HTR-8/SVneo (cell line): ENCODE measurements around the gene DEF6.

Source experiments
- DNase-seq: peaks from one replicate; pipeline ENCODE4 v3.0.0; 2011; ENCODE audit warnings: low spot score, mixed read lengths; ENCODE audit not compliant: insufficient read length
- FAIRE-seq: peaks from 2 replicates; lab custom pipeline; 2011; peaks lifted over from hg19 to GRCh38; lab: Jason Lieb, UNC

DEF6 gene

DNA sequence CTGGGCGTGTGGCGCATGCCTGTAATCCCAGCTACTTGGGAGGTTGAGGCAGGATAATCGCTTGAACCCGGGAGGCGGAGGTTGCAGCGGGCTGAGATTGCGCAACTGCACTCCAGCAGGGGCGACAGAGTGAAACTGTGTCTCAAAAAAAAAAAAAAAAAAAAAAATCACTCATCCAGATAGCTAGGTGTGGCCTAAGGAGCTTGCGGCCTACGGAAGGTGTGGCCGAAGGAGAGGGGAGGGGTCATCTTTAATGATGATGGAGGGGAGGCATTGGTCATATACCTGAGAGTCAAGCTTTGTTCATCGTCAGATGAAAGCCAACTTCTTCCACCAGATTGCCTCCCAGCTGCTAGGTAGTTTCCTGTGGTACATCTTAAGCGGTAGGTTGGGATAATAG is 43.9 kb downstream of the DEF6 start:
- DNase-seq: no peak
- FAIRE-seq: no peak

DNA sequence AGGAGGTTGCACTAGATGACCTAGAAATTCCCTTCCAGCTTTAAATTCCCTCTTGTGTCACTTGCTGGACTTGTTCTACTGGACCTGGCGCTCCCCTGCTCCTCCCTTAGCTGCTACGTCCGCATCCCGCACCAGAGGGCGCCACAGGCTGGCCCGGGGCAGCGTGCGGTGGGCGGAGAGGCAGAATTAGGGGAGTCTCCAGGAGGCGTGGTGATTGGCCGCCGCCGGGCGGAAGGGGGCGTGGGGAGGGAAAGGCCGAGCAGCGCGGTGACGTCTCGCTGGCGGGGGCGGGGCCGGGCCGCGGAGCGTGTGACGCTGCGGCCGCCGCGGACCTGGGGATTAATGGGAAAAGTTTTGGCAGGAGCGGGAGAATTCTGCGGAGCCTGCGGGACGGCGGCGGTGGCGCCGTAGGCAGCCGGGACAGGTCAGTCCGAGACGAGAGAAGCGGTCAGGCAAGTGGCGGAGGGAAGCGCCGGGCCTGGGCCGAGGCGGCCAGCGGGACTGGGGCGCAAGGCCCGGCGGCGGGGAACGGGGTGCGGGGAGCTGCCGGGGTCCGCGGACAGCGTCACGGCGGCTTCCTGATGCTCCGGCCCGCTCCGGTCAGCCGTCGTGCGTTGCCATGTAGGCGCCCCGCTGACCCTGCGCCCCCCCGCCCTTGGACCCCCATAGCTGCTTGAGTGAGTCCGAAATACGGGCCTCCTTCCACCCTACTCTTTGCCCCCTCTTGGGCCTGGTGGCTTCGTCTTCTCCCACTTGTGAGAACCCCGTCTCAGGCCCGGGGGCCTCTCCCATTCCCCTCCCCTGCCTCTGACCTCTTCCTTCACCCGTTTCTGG is 44.9 kb downstream of the DEF6 start, which contains the start of gene PPARD:
TSS of gene PPARD (plus strand) at position 301 of the 834 bp plus-strand sequence. CDS start 68,530 bp downstream, outside the sequence.
- peak; percentile 89 for FAIRE-seq

DNA sequence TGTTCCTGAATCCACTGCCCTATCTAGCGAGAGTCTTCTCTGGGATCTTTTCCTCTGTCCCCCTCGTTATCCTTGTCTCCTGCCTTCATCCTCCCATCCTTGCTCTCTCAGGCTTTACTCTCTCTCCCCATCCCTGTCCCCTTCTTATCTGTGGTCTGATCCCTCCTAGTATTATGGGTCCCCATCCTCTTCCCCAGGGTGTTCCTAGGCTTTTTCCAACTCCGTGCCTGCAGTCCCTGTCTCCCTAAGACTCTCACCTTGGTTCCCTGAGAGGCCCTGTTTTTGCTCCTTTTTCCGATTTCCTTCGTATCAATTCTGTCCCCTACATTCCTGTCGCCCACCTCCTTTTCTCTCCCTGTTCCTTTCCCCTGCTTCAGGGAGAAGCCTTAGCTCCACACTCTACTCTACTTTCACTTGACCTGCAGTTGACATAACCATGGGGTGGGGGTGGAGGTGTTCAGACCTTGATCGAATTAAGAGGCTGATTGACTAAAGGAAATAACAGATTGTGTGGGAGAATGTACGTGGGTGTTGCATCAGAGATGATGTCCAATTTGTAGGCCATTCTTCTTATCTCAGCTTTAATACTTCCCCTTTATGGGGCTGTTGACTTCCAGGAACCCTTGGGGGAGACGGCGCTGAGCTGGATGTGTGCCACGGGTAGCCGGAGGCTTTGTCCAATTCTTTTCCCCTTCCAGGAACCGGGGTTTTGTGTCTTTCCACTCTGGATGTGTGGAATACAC is 45.6 kb downstream of the DEF6 start:
- FAIRE-seq: no peak
- no peak for DNase-seq

More for the DNA sequence above, 44.9 kb downstream of the DEF6 start, which contains the start of gene PPARD:
- DNase-seq: peak; percentile 98

DNA sequence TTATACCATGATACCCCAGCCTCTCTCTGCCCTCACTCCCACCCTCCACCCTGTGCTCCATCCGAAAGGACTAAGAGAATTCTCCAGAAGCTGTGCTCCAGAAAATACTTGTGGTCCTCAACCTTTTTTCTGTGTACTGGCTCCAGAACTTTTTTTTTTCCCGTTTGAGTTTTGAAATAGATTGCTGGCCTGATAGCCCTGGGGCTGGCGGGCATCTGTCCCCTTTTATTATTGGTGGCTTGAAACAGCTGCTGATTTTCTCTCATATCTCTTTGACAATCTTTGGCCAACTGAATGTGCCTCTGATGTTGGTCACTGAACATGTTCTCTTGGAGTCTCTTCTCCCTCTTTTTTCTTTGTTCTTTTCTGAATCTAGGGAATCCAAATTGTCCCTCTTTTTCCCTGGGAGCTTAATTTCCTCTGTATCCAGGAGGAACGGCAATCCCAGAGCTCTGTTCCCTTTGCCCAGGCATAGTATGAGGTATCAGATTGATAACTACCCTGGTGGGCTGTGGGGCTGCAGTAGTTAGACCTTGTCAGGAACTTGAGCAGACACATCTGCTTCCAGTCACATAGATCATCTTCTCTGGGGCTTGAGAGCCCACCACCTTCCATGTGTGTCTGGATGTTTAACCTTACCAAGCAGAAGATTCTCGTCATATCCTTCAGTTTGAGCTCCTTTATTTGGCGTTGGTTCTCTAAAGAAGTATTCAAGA is 46.4 kb downstream of the DEF6 start:
- FAIRE-seq (no peak), DNase-seq (no peak)

GRCh38 chr6:35351422-35351821 is 53.8 kb downstream of the DEF6 start:
- no peak for FAIRE-seq
- no peak for DNase-seq

DNA sequence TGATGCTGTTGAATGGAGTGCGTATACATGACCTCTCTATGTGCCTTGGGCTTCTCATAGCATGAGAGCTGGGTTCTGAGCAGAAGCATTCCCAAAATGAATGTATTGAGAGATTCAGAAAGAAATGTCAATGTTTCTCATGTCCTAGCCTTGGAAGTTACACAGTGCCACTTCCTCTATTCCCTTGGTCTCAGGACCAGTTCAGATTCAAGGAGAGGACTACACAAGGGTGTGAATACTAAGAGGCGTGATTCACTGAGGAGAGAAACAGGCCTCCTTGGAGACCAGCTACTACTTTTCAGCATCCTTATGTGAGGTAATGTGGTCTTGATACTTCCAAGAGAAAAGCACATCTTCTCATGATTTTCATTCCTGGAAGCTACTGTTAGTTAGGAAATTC is 55.1 kb downstream of the DEF6 start:
- FAIRE-seq (no peak), DNase-seq (no peak)

- FAIRE-seq (no peak), DNase-seq (no peak)
Measured at GRCh38 chr6:35354361-35355135, 56.9 kb downstream of the DEF6 start.

GRCh38 chr6:35356391-35356790 is 58.8 kb downstream of the DEF6 start:
- FAIRE-seq (no peak), DNase-seq (no peak)

GRCh38 chr6:35357677-35358076 is 60.1 kb downstream of the DEF6 start:
- FAIRE-seq: no peak

DNA sequence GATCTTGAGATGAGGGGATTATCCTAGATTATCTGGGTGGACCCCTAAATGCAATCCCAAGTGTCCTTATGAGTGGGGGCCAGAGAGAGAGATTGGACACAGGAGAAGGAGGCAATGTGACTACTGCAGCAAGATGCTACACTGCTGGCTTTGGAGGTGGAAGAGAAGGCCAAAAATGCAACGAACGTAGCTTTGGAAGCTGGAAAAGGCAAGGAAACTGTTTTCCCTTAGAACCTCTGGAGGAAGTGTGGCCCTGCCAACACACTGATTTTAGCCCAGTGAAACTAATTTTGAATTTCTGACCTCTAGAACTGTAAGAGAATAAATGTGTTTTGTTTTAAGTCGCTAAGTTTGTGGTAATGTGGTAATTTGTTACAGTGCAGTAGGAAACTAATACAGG is 60.5 kb downstream of the DEF6 start:
- FAIRE-seq (no peak), DNase-seq (no peak)

More at GRCh38 chr6:35357677-35358076, 60.1 kb downstream of the DEF6 start:
- DNase-seq: no peak

- DNase-seq (no peak), FAIRE-seq (no peak)
Measured at GRCh38 chr6:35359346-35359743, 61.7 kb downstream of the DEF6 start.

DNA sequence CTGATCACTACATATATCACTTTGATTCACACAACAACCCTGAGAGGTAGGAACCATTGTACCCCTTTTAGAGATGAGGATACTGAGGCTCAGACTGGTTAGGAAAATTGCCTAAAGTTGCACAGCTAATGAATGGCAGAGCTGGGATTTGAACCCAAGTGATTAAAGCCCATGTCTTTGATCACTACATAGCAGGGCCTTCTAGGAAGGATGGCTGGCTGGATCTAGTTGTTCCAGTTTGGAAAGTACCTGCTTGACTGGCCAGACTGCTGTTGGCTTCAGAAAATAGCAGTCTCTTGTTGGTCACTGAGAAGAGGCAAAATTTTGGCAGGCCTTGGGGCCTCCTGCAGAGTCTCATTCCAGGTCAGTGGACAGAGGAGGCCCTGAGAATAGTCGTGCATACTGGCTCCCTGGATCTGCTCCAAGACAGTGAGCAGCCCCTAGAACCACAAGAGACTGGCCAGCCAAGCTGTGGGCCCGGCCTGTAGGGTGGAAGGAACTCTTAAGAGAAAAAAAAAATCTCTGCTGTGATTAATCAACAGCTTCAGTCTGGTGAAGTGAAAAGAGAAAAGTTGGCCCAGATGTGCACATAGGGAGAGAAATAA is 62.2 kb downstream of the DEF6 start:
- peak; percentile 9 for FAIRE-seq
- no peak for DNase-seq

DNA sequence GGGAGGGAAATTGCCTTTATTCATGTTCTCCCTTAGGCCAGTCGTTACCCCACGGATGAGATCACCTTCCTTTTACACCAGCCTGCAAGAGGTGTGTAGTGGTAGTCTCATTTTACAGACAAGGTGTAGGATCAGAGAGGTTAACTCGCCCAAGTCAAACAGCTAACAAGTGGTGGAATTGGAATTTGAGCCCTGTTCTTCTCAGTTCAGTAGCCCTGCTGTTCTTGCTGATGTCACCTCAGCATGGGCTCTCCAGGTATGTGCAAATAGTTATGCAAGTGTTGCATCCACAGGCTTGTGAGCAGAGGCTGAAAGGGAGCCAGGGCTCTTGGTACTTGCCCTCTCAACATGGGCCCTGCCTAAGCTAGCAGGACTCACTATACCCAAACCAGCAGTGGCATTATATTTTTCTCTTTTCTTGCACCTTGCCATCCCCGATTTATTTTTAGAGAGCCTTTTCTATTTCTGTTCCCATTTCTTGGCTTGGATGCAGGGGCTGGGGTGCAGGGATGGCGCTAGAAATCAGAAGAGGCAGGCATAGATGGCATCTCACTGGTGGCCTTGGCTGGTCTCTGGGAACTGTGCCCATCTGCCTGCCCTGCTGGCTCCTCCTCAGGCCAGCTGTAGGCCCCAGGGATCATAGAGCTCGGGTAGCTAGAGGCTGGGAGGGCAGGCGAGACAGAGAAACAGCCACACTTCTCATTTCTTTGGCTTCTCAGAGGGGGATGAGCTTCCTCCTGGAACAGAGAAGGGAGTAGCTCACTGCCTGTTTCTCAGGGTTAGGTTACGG is 62.9 kb downstream of the DEF6 start:
- FAIRE-seq: peak; percentile 16
- DNase-seq: no peak

GRCh38 chr6:35362200-35362599 is 64.6 kb downstream of the DEF6 start:
- DNase-seq (no peak), FAIRE-seq (no peak)

DNA sequence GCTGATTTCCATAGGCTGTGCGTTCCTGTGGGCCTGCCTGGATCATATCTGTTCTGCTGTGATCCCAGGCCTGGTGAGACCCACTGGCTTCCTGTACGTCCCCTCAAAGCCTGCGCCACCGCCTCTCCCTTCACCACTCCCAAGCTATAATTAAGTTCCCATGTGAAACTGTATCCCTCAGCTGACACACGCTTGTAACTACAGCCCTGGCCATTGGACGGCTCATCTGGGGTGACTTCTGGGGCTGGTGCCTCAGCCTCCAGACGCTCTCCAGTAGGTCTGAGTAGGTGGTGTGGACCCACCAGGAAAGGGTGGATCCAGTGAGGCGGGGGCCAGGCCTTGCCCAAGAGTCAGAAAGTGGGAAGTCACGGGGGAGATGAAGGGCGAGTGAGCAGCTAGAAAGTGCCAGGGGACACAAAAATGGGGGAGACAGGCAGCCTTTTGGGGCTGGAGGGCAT is 65.7 kb downstream of the DEF6 start:
- DNase-seq: no peak

GRCh38 chr6:35365594-35366203 is 68.1 kb downstream of the DEF6 start:
- FAIRE-seq (no peak), DNase-seq (no peak)

More for the DNA sequence above, 65.7 kb downstream of the DEF6 start:
- FAIRE-seq: peak; percentile 69

DNA sequence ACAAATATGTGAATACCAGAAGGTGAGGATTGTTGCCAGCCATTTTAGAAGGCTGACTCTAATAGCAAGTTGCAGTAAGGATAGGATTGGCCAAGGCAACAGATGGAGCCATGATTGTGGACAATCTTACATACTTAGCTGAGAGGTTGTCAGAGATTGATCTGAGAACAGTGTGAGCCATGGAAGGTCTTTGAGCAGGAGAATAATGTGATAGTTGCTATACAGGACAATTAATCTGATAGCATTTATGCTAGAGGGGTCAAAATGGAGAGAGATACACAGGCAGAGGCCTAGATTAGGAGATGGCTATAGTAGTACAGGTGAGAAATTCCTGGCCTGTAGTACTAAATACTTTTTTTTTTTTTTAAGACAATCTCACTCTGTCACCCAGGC is 68.6 kb downstream of the DEF6 start:
- no peak for DNase-seq
- no peak for FAIRE-seq

DNA sequence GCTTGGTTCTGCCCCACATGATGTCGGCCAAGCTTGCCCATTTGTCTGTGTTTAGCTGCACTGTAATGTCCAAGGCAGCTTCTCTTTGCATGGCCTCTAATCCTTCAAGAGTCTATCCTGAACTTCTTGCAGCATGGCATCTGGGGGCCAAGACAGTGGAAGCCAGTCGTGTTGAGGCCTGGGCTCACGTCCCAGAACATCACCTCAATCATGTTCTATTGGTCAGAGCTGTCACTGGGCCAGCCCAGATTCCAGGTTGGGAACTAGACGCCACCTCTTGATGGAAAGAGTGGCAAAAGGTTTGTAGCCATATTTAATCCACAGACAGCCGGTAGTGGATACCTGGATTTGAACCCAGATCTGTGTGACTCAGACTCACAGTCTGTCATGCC is 70.0 kb downstream of the DEF6 start:
- FAIRE-seq: no peak
- DNase-seq: no peak
